Measurements from ENCODE around the gene TREM2.

TREM2 gene

GRCh38 chr6:41153451-41153850 lies 9.5 kb downstream of the TREM2 start:
- Histone ChIP-seq H3K4me2 (ENCODE audit: low read length) (no peak overlapping the region), H3F3A (ENCODE audit: control insufficient read depth, insufficient read depth) (no peaks in the 10 kb centered on the region), H3K9me3 (ENCODE audit: control insufficient read depth, insufficient read depth, low read length) (no peaks in the 10 kb centered on the region), H3K27me3 (ENCODE audit: control insufficient read depth, low read length) (peaks cover 5% of the 10 kb centered on the region; the same call in 1 of the 2 replicates), H3K9me2 (replicated peaks; ENCODE audit: control insufficient read depth, low read length) (no peaks in the 10 kb centered on the region), H3K27ac (ENCODE audit: low read depth, low read length) (no peak overlapping the region), H3K4me1 (ENCODE audit: control insufficient read depth, low read length) (no peaks in the 10 kb centered on the region), H3K4me3 (ENCODE audit: low read length) (no peak overlapping the region), H3K36me3 (ENCODE audit: control insufficient read depth, low read length) (no peaks in the 10 kb centered on the region), H3K79me2 (ENCODE audit: control insufficient read depth, low read length) (no peaks in the 10 kb centered on the region), H4K20me1 (ENCODE audit: control insufficient read depth, insufficient read depth, low read depth, low read length) (no peaks in the 10 kb centered on the region)
- TF ChIP-seq CTCF (IDR thresholded peaks at IDR 0.05; ENCODE audit: low read depth, low read length, poor library complexity, severe bottlenecking) (no peak), EZH2phosphoT487 (IDR thresholded peaks at IDR 0.05; ENCODE audit: borderline replicate concordance, low read length) (no peak)

GRCh38 chr6:41150671-41151070 lies 12.2 kb downstream of the TREM2 start:
- no peaks in the 10 kb centered on the region for H3K36me3 ChIP-seq (ENCODE audit: control insufficient read depth, low read length)
- no peak overlapping the region for H3K4me3 ChIP-seq (ENCODE audit: low read length)
- H3K79me2 ChIP-seq (ENCODE audit: control insufficient read depth, low read length): no peaks in the 10 kb centered on the region
- no peaks in the 10 kb centered on the region for H3F3A ChIP-seq (ENCODE audit: control insufficient read depth, insufficient read depth)
- no peak for TF ChIP-seq CTCF (IDR thresholded peaks at IDR 0.05; ENCODE audit: low read depth, low read length, poor library complexity, severe bottlenecking)
- no peak for TF ChIP-seq EZH2phosphoT487 (IDR thresholded peaks at IDR 0.05; ENCODE audit: borderline replicate concordance, low read length)
- H3K27ac ChIP-seq (ENCODE audit: low read depth, low read length): no peak overlapping the region
- no peak overlapping the region for H3K4me2 ChIP-seq (ENCODE audit: low read length)
- no peaks in the 10 kb centered on the region for H3K9me2 ChIP-seq (replicated peaks; ENCODE audit: control insufficient read depth, low read length)
- no peaks in the 10 kb centered on the region for H3K9me3 ChIP-seq (ENCODE audit: control insufficient read depth, insufficient read depth, low read length)
- H3K4me1 ChIP-seq (ENCODE audit: control insufficient read depth, low read length): no peaks in the 10 kb centered on the region
- H4K20me1 ChIP-seq (ENCODE audit: control insufficient read depth, insufficient read depth, low read depth, low read length): no peaks in the 10 kb centered on the region
- H3K27me3 ChIP-seq (ENCODE audit: control insufficient read depth, low read length): peaks cover 2% of the 10 kb centered on the region; the same call in 1 of the 2 replicates

- no peaks in the 10 kb centered on the region for H3K9me2 ChIP-seq (replicated peaks; ENCODE audit: control insufficient read depth, low read length)
- H3K27ac ChIP-seq (ENCODE audit: low read depth, low read length): no peak overlapping the region
- no peaks in the 10 kb centered on the region for H3F3A ChIP-seq (ENCODE audit: control insufficient read depth, insufficient read depth)
- no peaks in the 10 kb centered on the region for H3K79me2 ChIP-seq (ENCODE audit: control insufficient read depth, low read length)
- H3K9me3 ChIP-seq (ENCODE audit: control insufficient read depth, insufficient read depth, low read length): no peaks in the 10 kb centered on the region
- no peak overlapping the region for H3K4me2 ChIP-seq (ENCODE audit: low read length)
- no peaks in the 10 kb centered on the region for H3K27me3 ChIP-seq (ENCODE audit: control insufficient read depth, low read length)
- H4K20me1 ChIP-seq (ENCODE audit: control insufficient read depth, insufficient read depth, low read depth, low read length): no peaks in the 10 kb centered on the region
- no peaks in the 10 kb centered on the region for H3K36me3 ChIP-seq (ENCODE audit: control insufficient read depth, low read length)
- TF ChIP-seq EZH2phosphoT487 (IDR thresholded peaks at IDR 0.05; ENCODE audit: borderline replicate concordance, low read length) (no peak), CTCF (IDR thresholded peaks at IDR 0.05; ENCODE audit: low read depth, low read length, poor library complexity, severe bottlenecking) (no peak)
- no peak overlapping the region for H3K4me3 ChIP-seq (ENCODE audit: low read length)
- no peaks in the 10 kb centered on the region for H3K4me1 ChIP-seq (ENCODE audit: control insufficient read depth, low read length)
Observed at GRCh38 chr6:41147917-41148316, 15.0 kb downstream of the TREM2 start.

GRCh38 chr6:41136911-41137310 lies 26.0 kb downstream of the TREM2 start:
- H3K4me1 ChIP-seq (ENCODE audit: control insufficient read depth, low read length): no peaks in the 10 kb centered on the region
- no peaks in the 10 kb centered on the region for H3F3A ChIP-seq (ENCODE audit: control insufficient read depth, insufficient read depth)
- no peaks in the 10 kb centered on the region for H3K9me2 ChIP-seq (replicated peaks; ENCODE audit: control insufficient read depth, low read length)
- no peaks in the 10 kb centered on the region for H3K27me3 ChIP-seq (ENCODE audit: control insufficient read depth, low read length)
- no peaks in the 10 kb centered on the region for H3K36me3 ChIP-seq (ENCODE audit: control insufficient read depth, low read length)
- no peaks in the 10 kb centered on the region for H3K79me2 ChIP-seq (ENCODE audit: control insufficient read depth, low read length)
- no peak overlapping the region for H3K27ac ChIP-seq (ENCODE audit: low read depth, low read length)
- no peak overlapping the region for H3K4me2 ChIP-seq (ENCODE audit: low read length)
- no peaks in the 10 kb centered on the region for H3K9me3 ChIP-seq (ENCODE audit: control insufficient read depth, insufficient read depth, low read length)
- no peaks in the 10 kb centered on the region for H4K20me1 ChIP-seq (ENCODE audit: control insufficient read depth, insufficient read depth, low read depth, low read length)
- H3K4me3 ChIP-seq (ENCODE audit: low read length): no peak overlapping the region
- TF ChIP-seq EZH2phosphoT487 (IDR thresholded peaks at IDR 0.05; ENCODE audit: borderline replicate concordance, low read length): no peak
